HG02678 (cell line): ENCODE results near the gene DPP10.
"Not testable (repeated sequence)": the region's sequence is repeated elsewhere in the genome, so short reads cannot be mapped to it uniquely, and the experiment has no call there.

Source experiments
- ATAC-seq: cut with Tn5 transposase; IDR thresholded peaks from one replicate; pipeline ENCODE4 v1.9.1; 2021; ENCODE audit warnings: mild to moderate bottlenecking, moderate library complexity; ENCODE audit not compliant: unreplicated experiment

DPP10 gene

DNA sequence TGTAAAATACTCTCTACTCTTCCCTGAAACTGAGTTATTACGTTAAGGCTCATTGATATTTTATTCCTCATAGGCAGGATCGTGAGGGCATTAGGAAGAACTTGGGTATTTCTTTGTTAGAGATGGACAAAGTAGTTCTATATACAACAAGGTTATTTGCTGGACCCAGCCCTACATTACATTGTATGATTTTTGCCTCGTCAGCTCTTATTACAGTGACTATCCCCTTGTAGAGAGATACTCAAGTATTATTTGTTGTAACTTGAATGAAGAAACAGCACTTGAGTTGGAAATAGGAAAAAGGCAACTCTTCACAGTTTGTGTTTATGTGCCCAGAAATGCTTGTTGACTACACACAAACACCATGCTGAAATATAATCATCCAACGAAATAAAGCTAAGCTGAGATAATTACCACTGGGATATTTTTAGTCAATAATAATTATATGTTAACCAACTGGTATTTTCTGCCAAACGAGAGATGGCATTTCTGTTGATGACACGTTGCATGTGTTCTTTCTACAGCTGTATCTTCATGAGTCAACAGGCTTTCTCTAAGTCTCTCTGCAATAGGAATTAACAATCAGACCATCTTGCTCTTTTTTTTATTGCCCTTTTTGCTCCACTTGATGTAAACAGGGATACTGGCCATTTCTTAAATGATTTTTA lies 947.6 kb downstream of the DPP10 start:
- ATAC-seq: no peak

DNA sequence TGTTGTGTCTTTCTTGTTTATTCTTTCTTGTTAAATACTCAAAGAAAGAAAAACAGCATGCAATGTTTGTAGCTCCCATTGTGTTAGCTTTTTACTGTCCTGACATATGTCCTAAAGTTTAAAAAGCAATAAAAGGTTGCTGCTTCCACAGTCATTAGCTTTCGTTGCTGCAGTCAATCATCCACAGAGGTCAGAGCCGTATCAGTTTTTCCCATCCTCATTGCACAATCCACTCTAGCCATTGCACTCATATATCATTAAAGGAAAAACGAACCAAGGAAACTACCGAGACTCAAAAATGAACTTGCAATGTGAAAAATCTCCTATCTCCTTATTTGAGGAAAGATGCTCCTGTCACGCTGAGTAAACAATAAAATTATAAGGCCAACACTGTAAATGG lies 954.1 kb downstream of the DPP10 start:
- no peak for ATAC-seq

DNA sequence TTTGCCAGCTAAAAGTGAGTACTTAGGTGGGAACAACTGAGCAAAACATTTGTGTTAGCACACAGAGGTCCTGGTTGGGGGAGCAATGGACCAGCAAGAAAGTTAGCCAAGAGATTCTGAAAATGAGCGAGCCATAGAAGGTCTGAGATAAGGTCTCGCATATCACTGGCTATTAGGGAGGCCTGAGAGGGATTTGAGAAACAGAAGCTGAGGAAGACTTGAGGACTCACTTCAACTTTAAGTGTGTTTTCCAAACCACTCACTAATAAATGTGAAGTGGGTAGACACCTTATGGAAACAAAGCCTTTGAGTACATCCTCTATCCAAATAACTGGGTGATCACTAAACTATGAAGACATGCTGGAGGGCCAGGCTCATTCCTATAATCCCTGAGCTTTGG lies 958.5 kb downstream of the DPP10 start:
- no peak for ATAC-seq

DNA sequence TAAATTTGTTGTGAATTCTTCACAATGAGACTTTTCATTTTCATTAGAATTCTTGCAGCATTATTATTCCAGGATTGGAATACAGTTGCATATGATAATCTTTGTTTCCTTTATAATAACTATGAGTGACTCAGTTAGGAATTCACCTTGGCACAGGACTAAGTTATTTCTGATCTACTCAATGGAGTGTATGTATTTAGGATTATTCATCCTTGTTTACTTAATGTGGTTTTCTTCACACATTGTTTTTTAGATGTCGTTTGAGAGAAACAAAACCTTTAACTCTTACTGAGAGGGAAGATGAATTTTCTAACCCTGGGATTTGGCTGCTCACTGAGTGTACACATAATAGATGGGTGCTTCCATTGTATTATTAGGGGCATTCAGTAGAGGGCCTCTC lies 970.1 kb downstream of the DPP10 start:
- ATAC-seq: no peak

DNA sequence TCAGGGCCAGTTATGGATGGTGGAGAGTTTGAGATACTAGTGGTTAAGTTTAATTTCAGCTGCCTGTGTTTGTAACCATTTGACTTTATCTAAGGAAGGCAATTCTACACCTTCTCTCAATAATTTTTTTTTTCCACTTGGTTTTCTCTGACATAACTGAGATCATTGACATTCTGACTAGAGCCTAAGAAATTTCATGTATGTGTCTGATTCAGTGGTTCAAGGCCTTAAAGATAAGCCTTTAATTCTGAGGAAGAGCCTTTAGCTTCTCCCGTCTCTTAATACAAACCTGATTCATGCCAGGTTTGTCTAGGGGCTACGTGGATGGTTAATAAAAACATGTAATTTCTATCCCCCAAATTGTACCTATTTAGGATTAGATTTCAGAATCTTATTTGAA lies 971.4 kb downstream of the DPP10 start:
- no peak for ATAC-seq

DNA sequence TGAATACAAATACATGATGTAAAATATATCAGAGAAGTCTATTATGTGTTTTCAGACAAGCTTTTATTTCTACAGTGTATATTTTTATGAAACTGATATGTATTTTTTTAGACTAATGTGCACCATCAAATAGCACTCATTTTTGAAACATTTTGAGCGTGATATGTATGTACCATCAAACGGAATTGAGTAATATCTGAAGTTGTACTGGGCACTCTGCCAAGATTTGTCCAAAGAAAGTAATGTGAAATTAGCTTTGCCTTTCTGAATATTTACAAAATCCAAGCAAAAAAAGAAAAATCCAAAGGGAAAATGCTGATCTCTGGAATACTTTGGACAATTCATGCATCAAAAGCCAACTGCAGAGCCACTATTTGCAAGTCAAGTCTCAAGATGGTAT lies 972.0 kb downstream of the DPP10 start:
- no peak for ATAC-seq

DNA sequence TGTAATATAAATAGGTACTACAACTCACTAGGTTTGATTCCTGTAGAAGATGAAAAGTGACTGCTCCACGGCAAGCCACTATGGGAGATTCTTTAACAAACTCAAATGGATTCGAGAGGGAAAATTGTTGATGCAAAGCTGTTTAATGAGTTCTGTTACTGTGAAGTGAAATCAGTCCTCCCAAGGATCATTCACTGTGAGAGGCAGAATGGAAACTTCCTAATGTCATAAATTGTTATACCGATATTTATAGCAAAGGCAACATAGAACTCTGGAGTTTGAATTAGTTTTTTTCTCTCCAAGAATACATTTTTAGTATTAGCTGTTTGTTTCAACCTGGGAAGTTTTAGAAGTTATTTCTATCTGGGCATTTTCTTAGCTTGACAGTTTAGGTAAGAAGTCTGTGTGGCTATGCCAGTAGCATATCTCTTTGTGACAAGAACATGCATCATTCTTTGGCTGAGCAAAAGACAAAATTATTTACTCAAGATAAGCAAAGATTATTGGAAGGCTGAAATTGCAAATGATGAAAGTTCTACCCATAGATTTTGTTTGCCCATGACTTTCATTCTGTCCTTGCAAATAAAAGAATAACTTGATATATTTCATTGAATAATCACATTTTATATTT lies 979.7 kb downstream of the DPP10 start:
- no peak for ATAC-seq

DNA sequence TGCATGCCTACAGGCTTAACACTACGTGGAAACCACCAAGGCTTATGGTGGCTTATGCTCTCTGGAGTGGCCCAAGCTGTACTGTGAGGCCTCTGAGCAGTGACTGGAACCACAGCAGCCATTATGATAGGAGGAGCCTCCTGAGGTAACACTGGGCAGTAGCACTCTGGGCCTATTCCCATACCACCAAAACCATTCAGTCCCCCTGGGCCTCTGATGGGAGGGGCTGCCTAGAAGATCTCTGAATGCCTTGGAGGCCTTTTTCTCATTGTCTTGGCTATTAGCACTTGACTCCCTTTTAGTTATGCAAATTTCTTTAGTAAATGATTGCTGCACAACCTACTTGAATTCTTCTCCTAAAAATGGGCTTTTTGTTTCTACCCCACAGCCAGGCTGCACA lies 985.0 kb downstream of the DPP10 start:
- ATAC-seq: no peak

DNA sequence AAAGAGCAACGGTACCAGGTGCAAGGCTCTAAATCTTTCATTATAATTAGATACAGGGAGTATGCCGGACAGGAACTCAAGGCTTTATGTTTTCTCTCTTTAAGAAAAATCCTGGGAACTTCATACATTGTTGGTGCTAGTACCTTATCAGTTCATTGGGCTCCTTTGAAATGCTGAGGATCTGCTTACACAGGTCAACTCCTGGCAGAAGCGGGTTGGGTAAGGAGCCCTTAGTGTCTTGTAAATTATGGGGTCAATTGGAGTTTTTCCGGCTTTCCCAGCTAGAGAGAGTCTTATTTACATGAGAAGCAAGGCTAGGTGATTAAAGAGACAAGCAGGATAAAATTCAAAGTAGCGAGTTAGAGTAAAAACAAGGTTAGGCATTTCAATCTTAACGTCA lies 998.3 kb downstream of the DPP10 start:
- not testable (repeated sequence) for ATAC-seq

DNA sequence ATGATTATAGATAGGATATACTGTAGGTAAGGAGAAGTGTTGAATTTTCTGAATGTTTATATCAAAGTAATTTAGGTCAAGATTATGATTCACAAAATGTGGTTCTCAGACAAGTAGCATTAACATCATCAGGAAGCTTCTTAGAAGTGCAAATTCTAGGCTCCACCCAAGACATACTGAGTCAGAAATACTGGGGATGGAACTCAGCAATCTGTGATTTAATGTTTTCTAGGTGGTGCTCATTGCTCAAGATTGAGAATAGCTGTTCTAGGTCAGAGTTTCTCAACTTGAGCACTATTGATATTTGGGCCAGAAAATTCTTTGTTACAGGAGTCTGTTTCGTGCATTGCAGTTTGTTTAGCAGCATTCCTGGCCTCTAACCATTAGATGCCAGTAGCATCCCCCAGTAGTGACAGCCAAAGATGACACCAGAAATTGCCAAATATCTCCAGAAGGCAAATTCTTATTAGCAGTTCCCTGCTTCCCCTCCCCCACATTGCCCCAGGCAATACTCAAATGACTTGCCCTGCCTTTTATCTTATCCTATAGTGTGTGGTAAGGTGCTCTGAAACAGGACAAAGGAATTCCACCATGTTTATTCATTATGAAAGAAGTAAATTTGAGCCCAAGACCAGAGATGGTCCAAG lies 1001.2 kb downstream of the DPP10 start:
- no peak for ATAC-seq

DNA sequence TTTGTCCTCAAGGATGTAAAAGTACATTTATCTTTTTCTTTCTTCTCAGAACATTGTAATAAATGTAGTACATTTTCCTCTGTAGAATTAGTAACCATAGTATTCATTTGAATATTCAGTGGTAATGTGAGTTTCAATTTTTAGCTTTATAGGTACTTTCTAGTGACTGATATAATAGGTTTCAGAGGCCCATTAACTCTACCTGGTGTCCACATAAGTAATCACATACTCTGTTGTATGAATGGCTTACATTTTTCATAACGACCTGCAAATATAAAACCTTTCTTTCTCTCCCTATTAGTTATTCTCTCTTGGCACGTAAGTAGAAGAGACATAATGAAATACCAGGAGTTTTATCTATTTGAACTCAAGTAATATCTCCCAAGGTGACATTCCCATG lies 1017.6 kb downstream of the DPP10 start:
- ATAC-seq: no peak

DNA sequence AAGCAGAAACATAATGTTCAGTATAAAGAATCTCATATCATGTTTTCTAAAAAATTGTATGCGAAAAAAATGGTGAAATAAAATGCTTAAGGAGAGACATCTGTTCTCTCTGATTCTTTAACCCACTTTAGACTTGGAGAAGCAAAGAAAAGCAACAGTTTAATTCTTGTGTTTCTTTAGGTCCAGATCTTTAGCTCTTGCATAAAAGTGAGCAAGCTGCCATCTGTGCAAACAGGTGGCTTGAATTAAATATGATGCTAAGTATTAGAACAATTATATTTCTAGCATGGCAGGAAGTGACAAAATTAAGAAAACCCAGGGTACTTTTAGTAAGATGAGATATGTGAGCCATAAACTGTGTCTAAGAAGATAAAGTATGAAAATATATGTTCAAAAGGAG lies 1038.3 kb downstream of the DPP10 start:
- no peak for ATAC-seq

DNA sequence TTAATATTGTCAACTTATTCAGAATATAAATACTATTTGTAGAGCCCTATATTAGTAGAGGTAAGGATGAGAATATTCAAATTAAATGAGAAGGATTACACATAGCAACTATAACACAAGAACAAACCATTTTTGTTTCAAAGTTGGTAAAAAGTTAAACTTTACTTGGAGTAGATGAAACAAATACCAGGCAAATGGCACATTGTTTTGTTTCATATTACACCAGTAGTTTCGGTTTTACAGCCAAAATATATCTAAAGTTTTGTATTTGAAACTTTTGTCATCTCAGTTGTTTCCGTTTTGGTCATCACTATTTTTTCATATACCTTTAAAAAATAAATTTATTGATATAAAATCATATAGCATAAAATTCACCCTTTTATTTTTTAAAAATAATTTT lies 1039.4 kb downstream of the DPP10 start:
- no peak for ATAC-seq

DNA sequence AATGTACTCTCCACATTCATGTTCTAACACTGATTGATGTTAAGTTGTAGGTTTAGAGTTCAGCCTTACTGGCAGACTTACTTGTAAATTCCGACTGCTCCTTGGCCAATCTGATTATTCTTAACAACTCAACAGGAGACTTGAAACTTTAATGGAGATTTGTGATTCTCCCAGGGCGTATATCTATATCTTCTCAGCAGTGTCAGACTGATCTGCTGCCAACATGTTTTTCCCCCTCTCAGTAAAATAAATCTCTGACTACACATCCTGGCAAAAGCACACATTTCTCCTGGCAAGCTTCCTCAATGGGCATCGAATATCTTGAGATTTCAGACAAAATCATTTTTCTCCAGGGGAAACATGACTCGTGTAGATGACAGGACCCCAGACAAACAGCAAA lies 1041.2 kb downstream of the DPP10 start:
- no peak for ATAC-seq

DNA sequence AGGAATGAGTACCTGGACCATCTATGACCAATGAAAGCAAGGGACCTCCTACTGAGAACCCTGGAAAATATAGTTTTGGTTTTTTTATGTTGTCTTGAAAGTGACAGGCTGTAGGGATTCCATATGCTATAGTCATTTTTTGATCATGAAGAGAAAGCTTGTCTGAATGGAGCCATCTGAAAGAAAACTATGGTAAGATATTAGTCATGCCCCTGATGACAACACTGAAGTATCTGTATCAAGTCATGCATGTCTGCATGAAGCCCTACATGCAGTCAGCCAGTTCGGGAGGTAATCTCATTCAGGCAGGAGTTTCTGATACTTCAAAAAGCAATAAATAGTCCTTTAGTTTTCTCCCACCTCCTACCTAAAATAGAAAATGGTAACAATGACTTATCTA lies 1042.0 kb downstream of the DPP10 start:
- no peak for ATAC-seq

DNA sequence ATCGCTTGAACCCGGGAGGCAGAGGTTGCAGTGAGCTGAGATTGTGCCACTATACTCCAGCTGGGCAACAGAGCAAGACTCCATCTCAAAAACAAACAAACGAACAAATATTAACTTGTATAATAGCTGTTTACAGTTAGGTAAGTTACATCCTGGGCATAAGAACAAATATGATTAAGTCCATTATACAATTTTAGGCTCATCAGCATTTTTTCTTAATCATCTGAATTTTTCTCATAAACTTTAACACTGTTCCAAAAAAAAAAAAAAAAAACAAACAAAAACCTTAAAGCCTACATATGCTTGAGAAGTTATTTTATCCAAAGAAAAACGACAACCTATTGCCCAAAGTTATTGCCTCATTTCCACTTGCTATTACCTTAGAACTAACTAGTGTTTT lies 1042.5 kb downstream of the DPP10 start:
- ATAC-seq: no peak

DNA sequence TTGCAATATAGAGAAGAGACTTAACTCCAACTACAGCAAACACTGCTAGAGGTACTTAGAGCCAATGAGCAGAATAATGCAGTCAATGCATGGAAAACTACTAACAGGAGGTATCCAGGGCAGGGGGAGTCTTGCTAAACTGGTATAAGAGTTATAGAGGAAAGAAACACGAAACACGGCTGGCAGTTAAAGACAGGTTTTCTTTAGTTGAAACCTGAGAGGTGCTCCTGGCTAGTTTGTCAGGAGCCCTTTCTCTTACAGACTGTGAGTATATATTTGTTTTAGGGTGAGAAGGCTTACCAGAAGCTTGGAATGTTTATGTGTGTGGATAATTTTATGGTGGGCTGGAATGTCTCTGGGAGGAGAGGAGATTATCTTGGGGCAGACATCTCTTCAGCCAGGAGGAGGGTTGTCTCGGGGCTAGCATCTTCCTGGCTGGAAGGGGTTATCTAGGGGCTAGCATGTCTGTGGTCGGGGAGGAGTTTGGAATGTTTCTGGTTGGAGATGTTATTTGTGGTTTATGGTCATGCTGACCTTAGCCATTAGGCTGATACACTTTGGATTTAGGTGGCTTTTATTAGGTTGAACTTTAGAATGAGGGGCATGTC lies 1048.8 kb downstream of the DPP10 start:
- ATAC-seq: no peak

DNA sequence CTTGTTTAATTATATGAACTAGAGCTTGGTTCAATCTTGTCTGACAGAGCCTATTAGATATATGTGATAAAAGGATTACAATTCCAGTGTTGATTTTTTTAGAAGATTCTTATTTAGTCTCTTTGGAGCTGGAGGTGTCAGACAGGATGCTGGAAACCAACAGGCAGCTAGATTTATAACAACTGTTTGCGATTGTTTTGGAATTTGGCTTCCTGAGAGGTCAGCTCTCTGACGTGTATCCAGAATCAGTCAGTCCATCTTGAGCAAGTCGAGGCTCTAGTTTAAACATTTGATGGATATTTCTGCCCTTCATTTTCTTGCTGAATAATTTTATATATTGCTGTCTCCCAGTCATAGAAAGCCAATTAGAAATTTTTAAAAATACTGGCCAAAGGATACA lies 1062.9 kb downstream of the DPP10 start:
- no peak for ATAC-seq

DNA sequence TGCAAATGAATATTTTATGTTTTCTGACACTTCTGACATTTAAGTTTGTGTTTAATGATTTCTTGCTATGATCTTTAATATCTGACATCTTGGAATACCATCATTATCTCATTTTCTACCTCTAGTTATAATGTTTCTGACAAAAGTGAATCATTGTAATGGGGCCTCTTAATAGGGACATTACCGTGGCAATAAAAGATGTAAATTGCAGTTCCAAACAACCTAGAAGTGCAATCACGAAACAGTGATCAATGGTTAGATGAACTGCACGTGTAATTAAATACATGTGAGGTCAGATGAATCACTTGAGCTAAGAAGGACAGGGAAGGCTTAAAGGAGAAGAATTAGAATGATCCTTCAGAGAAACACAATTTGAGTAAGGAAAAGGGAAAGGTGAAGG lies 1078.3 kb downstream of the DPP10 start:
- ATAC-seq: no peak

DNA sequence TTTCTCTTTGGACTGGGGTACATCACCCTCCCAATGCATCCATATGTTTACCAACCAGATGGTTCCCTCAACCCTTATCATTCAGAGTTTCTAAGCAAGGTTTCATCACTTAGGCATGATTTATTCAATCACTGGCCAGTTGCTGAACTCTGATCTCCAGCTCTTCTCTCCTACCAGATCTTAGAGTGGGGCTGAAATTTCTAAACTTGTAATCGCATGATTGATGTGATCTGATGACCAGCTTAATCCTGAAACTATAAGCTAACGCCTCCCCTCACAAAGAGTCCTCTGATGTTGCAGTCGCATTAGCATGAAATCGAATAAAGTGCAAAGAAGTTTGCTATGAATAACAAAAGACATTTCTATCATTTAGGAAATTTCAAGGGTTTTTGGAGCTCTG lies 1082.0 kb downstream of the DPP10 start:
- no peak for ATAC-seq

DNA sequence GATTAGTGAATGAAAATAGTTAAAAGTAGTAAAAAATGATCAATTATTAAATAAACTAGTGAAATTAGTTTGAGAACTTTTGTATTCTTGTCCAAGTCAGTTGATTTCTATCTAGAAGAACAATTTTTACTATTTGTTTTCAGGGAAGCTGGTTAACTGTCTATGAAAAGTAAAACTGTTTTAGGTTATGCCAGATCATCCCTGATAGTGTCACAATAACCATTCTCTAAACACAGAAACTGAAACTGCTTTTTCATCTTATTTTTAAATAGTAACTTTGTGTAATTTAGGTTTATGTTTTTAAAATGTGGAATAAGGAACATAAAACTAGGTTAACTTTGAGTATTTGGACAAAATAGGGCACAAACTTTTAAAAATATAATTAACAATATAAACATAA lies 1087.2 kb downstream of the DPP10 start:
- no peak for ATAC-seq

DNA sequence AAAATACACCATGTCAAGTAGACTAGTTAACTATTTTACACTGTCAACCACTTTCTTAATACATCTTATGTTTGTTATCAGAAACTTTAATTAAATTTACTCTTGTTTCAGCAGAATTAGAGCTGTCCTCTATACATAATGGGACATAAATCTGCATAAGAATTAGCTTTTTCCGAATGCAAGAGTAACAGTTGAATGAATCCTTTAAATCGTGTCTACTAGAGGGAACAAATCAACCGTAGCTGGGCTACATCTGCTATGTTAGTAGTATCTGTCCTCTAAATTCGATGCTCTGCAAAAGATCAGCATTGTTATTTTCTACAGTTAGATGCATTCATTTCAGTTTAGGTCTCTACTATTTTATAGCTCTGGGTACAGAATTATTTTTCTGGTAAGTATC lies 1090.6 kb downstream of the DPP10 start:
- no peak for ATAC-seq
